ENCODE results near the gene LRRC46. TPM values are rescaled to one million over a fixed set of nuclear protein-coding genes. Genes with fewer than 3 reads are reported as not detected.

Gene LRRC46
- total and polyA plus RNA-seq, 10 donors: 0.42 to 1.4 (median 1.1) TPM

GRCh38 chr17:47820033-47820789 is 11.3 kb upstream of the LRRC46 start:
- Histone ChIP-seq H3K9me3 (no peaks in the 10 kb centered on the region), H3K4me3 (peak overlapping the region in 4 of 8 donors; percentile 65 to 94 (median 74)), H3K4me1 (peaks cover 19 to 38% (median 32%) of the 10 kb centered on the region in 6 donors), H3K27me3 (replicated peaks in 1 of 7) (no peaks in the 10 kb centered on the region), H3K27ac (peak overlapping the region in 2 of 8 donors; percentile 77 to 85), H3K36me3 (peaks cover 5 to 74% (median 62%) of the 10 kb centered on the region in 6 donors)
- no peak for TF ChIP-seq POLR2AphosphoS5 (IDR thresholded peaks at IDR 0.05)
- TF ChIP-seq CTCF (IDR thresholded peaks at IDR 0.05 in 8 of 11, conservative IDR thresholded peaks at IDR 0.05 in 3 of 11): no peak
- TF ChIP-seq POLR2A (IDR thresholded peaks at IDR 0.05): no peak
- DNase-seq: no peak
- intact Hi-C loops (cut with DNase I; ENCODE audit: low total_unique reads): no loop called here
- 60 to 76% (median 72%) methylated on average over 12 of the region's 12 CpGs for WGBS, 5 donors

- WGBS, 5 donors: 2 to 16% (median 9%) methylated on average over 4 of the region's 4 CpGs
- Histone ChIP-seq H3K4me1 (peaks cover 19 to 38% (median 32%) of the 10 kb centered on the region in 6 donors), H3K36me3 (peaks cover 5 to 74% (median 61%) of the 10 kb centered on the region in 6 donors)
These were observed 10.4 kb upstream of the LRRC46 start for GRCh38 chr17:47821031-47821423.

GRCh38 chr17:47821424-47822391 is 9.8 kb upstream of the LRRC46 start, which contains the start of gene OSBPL7:
Gene OSBPL7 (minus strand): TSS chr17:47821794. CDS start chr17:47820278, 1,516 bp downstream.
- intact Hi-C loops (cut with DNase I; ENCODE audit: low total_unique reads): no loop called here
- Histone ChIP-seq H3K36me3 (peaks cover 3 to 74% (median 61%) of the 10 kb centered on the region in 6 donors), H3K27me3 (replicated peaks in 1 of 7) (no peaks in the 10 kb centered on the region), H3K9me3 (no peaks in the 10 kb centered on the region), H3K4me3 (peak within 1 kb of the TSS; percentile 65 to 94 (median 73)), H3K27ac (peak within 1 kb of the TSS; percentile 39 to 85 (median 68)), H3K4me1 (peaks cover 19 to 38% (median 32%) of the 10 kb centered on the region in 6 donors)
- TF ChIP-seq POLR2A (IDR thresholded peaks at IDR 0.05) (no peak), CTCF (IDR thresholded peaks at IDR 0.05 in 8 of 11, conservative IDR thresholded peaks at IDR 0.05 in 3 of 11) (peak in 1 of 11 experiments; percentile 16), POLR2AphosphoS5 (IDR thresholded peaks at IDR 0.05) (peak; percentile 87 to 89 (median 89))
- 6 to 9% (median 8%) methylated on average over 18 to 21 of the region's 21 CpGs for WGBS, 5 donors
- DNase-seq: peak; percentile 94

More at GRCh38 chr17:47821031-47821423, 10.4 kb upstream of the LRRC46 start:
- no peaks in the 10 kb centered on the region for H3K27me3 ChIP-seq (replicated peaks in 1 of 7)
- intact Hi-C loops (cut with DNase I; ENCODE audit: low total_unique reads): no loop called here
- no peak for DNase-seq
- peak overlapping the region; percentile 65 to 94 (median 73) for H3K4me3 ChIP-seq
- H3K9me3 ChIP-seq: no peaks in the 10 kb centered on the region
- peak overlapping the region in 7 of 8 donors; percentile 39 to 85 (median 69) for H3K27ac ChIP-seq
- TF ChIP-seq POLR2AphosphoS5 (IDR thresholded peaks at IDR 0.05) (no peak), CTCF (IDR thresholded peaks at IDR 0.05 in 8 of 11, conservative IDR thresholded peaks at IDR 0.05 in 3 of 11) (no peak), POLR2A (IDR thresholded peaks at IDR 0.05) (no peak)

Data from spleen (tissue), 11 donors.